ENCODE measurements around the gene TEC. TPM values are rescaled to one million over a fixed set of nuclear protein-coding genes. Genes with fewer than 3 reads are reported as not detected.

TEC gene
- total and polyA plus RNA-seq, 8 donors = 4.5 to 10.6 (median 7.6) TPM

DNA sequence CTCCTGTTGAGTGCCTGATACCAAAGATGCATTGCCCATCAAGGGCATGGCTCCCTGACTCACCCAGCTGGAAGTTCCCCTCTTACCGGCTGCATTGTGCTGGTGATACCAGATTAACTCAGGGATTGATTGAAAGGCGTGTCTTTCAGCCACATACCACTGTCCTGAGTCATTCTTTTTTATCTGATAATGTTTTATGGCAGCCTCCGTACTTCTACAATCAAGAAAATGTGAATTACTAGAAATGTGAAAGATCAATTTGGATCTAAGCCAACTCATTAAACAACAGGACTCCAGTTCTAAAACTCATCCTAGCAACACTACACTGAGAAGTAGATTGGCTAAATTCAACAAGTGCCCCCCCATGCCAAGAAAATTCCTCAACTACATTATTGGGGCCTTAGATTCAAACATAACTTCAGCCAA is 175.6 kb downstream of the TEC start:
- Histone ChIP-seq H3K36me3 (no peaks in the 10 kb centered on the region), H3K27ac (no peak overlapping the region), H3K27me3 (no peaks in the 10 kb centered on the region), H3K4me1 (no peaks in the 10 kb centered on the region), H3K9me3 (no peaks in the 10 kb centered on the region), H3K4me3 (no peak overlapping the region)
- ATAC-seq (peak; percentile 32), DNase-seq (no peak)
- intact Hi-C loops (cut with DNase I) = no loop called here
- TF ChIP-seq, protein P1, sequence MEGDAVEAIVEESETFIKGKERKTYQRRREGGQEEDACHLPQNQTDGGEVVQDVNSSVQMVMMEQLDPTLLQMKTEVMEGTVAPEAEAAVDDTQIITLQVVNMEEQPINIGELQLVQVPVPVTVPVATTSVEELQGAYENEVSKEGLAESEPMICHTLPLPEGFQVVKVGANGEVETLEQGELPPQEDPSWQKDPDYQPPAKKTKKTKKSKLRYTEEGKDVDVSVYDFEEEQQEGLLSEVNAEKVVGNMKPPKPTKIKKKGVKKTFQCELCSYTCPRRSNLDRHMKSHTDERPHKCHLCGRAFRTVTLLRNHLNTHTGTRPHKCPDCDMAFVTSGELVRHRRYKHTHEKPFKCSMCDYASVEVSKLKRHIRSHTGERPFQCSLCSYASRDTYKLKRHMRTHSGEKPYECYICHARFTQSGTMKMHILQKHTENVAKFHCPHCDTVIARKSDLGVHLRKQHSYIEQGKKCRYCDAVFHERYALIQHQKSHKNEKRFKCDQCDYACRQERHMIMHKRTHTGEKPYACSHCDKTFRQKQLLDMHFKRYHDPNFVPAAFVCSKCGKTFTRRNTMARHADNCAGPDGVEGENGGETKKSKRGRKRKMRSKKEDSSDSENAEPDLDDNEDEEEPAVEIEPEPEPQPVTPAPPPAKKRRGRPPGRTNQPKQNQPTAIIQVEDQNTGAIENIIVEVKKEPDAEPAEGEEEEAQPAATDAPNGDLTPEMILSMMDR (IDR thresholded peaks at IDR 0.05) = no peak

DNA sequence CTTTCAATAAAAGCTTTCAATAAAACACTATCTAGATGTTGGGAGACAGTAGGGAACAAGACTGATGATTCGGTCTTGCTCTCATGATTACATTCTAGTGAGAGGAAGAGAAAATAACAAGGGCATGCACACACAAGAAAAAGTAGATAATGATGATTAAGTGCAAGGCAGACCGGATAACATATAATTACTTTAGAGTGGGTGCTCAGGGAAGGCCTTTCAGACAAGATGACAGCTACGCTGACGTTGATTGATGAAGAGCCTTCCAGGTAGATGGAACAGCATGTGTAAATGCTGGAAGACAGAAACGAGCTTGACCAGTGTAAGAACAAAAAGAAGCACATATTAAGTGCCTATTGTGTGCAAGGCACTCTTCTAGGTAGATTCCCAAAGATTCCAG is 179.0 kb downstream of the TEC start:
- intact Hi-C loops (cut with DNase I) = no loop called here
- no peak overlapping the region for H3K4me3 ChIP-seq
- H3K4me1 ChIP-seq = no peaks in the 10 kb centered on the region
- no peak for ATAC-seq
- H3K27ac ChIP-seq = no peak overlapping the region
- no peaks in the 10 kb centered on the region for H3K9me3 ChIP-seq
- H3K27me3 ChIP-seq = no peaks in the 10 kb centered on the region
- no peak for DNase-seq
- no peaks in the 10 kb centered on the region for H3K36me3 ChIP-seq
- TF ChIP-seq, protein P1 (IDR thresholded peaks at IDR 0.05) = no peak

DNA sequence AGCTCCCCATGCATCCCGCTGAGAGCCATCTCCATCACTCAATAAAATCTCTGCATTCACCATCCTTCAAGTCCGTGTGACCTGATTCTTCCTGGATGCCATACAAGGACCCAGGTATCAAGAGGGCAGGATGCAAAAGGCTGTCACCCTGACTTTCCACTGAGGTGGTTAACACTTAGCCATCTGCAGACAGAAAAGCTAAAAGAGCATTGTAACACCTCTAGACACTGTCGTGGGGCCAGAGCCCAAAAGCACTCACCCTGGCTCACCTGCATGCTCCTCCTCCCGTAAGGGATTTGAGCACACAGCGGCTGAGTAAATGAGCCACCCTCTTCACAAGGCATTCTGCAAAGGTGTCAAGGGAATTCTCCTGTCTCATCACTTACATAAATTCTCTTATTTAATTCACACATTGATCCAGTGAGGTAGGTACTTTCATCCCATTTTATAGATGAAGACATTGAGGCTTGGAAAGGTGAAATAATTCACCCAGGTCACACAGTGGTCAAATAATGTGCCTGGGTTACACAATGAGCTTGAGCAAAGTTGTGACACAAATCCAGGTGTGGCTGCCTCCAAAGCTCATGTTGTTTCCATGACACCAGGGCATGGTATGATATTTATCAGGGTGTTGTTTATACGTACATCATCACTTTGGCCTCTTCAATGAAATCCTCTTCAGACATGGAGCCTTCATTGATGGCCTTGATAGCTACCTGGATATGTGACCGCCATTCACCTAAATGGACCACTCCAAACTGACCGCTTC is 183.6 kb downstream of the TEC start:
- TF ChIP-seq, protein P1 (IDR thresholded peaks at IDR 0.05) = no peak
- ATAC-seq (no peak), DNase-seq (no peak)
- H3K4me1 ChIP-seq = no peaks in the 10 kb centered on the region
- H3K27me3 ChIP-seq = no peaks in the 10 kb centered on the region
- H3K27ac ChIP-seq = no peak overlapping the region
- no peak overlapping the region for H3K4me3 ChIP-seq
- intact Hi-C loops (cut with DNase I) = no loop called here
- no peaks in the 10 kb centered on the region for H3K36me3 ChIP-seq
- no peaks in the 10 kb centered on the region for H3K9me3 ChIP-seq

Other genes starting within 250 kb of the TEC start
- gene TXK, start 135.6 kb downstream of the TEC start, total RNA-seq = 1 to 10 TPM; 2.4 to 3.0 TPM
- gene TXK, start 135.6 kb downstream of the TEC start, polyA plus RNA-seq (ENCODE audit: insufficient read length in 6 of 6) = 1 to 10 TPM; 3.2 to 5.5 (median 4.4) TPM
- gene SLAIN2, start 71.7 kb upstream of the TEC start, total RNA-seq = 10 to 100 TPM; 82.1 to 87.0 TPM
- gene SLAIN2, start 71.7 kb upstream of the TEC start, polyA plus RNA-seq (ENCODE audit: insufficient read length in 6 of 6) = 10 to 100 TPM; 60.1 to 71.4 (median 63.6) TPM
- under 1 TPM; 0.73 to 0.84 TPM for gene SLC10A4, start 213.5 kb upstream of the TEC start, total RNA-seq
- gene SLC10A4, start 213.5 kb upstream of the TEC start, polyA plus RNA-seq (ENCODE audit: insufficient read length in 6 of 6) = under 1 TPM; 0.31 to 0.58 (median 0.36) TPM
- gene ZAR1, start 220.4 kb upstream of the TEC start, total RNA-seq = under 1 TPM; 0.18 to 0.23 TPM
- gene ZAR1, start 220.4 kb upstream of the TEC start, polyA plus RNA-seq (ENCODE audit: insufficient read length in 6 of 6) = under 1 TPM in 2 of 6 donors, not detected in 4; 0.08 to 0.10 TPM

Measured in left lung (tissue), 10 donors.